Activated T-cell treated with anti-CD3 and anti-CD28 coated beads, Interleukin-2, amount 50 U/mL, for 1 hour (primary cell): ENCODE data around the gene MST1R.

ENCODE experiments used
- DNase-seq: peaks from one replicate; pipeline ENCODE4 v3.0.0-alpha.2; 2020

MST1R gene

DNA sequence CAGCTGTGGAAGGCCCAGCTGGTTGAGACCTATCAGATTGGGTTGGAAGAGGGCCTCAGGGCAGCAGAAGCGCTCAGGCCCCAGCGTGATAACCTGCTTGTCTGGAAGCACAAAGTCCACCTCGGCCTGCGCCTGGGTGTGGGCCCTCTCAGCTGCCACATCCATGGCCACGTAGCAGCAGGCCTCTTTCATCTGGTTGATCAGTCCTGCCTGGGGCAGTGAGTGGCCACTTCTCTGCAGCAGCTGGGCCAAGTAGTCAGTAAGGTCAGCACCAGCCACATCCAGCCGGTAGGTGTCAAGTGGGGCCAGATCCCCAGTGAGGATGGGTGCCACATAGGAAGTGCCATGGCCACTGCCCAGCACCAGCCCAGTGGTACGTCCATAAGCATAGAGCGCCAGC lies 30.1 kb downstream of the MST1R start:
- no peak for DNase-seq

DNA sequence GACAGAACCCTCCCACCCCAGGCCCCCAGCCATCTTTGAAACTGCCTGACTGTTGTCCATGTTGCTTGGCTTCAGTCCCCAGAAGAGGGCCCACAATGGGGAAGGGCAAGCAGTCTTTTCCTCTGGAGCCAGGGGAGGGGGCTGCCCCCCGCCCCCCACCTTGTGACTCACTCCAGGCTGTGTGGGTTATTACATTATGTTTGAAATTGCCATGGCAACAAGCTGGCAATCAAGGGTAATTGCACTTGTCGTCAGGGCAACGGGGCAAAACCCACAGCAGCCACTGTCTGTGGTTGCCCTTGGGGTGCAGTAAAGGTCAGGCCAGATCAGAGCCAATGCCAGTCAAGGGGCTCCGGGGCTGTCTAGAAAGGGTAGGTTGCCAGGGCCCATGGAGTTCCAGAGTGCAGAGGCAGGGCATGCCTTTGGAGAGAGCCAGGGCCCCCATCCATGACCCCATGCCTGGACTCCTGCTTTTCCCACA lies 30.8 kb downstream of the MST1R start:
- peak; percentile 45 for DNase-seq

DNA sequence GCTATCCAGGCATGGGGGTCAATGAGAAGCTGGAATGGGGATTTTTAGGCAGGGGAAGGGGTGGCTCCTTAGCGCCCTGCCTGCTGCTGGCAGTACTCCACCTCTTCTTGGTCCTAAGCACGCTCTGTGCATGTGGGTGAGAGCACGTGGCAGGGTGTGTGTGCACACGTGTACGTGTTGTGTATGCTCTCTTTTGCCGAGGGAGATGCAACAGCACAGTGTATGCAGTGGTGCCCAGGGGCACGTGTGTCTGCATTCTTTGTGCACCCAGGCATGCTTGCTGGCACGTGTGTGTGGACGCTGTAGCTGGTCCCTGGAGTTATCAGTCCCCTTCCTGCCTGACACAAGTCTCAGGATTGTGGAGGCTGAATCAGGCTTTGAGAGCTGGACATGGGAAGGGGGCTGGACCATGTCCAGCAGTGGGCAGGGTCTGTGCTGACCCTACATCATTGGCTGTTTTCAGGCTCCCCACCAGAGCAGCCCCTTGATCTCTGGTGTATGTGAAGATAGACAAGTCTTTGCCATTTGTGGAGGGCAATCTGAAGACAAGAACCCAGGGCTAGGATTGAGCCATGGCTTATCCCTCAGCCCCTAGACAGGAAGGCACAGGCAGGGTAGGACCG lies 32.0 kb downstream of the MST1R start:
- DNase-seq, result no peak

DNA sequence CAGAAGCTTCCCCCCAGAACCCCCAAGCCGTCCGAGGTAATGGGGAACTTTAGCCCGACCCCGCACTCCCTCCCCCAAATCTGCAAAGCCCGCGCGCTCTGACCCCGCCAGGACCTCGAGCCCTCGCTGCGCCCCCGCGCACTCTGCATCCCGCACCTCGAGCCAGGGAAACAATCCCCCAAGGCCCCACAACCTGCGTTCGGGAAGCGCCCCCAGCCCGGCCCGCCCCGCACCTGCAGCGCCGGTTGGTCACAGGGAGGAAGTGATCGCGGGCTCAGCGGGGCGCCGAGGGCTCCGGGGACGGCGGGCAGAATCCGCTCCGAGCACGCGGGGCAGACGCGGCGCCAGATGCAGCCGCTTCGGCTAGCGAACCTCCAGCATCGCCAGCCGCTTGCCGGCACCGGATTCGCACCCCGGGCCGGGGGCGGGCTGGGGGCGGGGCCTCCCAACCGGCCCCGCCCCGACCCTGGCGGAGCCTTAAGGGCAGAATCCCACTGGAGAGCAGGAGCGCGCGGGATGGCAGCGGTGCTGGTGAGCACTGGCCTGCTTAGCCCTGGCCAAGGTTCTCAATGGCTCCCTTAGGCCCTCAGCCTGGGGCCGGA lies 34.0 kb downstream of the MST1R start, which contains the start of gene CAMKV:
Gene CAMKV (minus strand): TSS at position 382 of the 602 bp plus-strand sequence. CDS start 7,518 bp downstream, outside the sequence.
- peak; percentile 29 for DNase-seq

DNA sequence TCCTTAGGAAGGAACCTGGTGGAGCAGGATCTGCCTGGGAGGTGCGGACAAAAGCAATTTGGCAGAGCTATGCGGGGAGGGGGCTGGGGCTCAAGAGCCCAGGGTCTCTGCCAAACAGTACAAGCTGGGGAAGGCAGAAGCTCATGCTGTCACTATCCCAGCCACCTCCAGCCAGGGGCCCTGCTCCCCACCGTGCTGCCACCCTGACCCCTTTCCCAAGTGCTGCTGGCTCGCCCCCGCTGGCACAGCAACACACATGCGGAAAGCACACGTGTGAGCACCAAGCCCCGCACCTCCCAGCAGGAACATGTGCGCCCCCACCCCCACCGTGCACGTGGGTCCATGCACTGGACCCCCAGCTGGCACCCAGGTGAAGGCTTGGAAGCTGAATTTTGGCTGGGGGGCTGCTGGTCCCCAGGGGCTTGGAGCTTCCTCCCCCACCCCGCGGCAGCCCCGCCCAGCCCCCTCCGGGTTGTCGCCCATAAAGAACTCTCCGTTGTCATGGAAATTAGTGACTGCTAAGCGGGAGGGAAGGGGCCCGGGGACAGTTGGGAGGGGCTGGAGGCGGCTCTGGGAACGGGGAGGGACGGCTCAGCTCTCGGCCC lies 34.7 kb downstream of the MST1R start:
- no peak for DNase-seq

DNA sequence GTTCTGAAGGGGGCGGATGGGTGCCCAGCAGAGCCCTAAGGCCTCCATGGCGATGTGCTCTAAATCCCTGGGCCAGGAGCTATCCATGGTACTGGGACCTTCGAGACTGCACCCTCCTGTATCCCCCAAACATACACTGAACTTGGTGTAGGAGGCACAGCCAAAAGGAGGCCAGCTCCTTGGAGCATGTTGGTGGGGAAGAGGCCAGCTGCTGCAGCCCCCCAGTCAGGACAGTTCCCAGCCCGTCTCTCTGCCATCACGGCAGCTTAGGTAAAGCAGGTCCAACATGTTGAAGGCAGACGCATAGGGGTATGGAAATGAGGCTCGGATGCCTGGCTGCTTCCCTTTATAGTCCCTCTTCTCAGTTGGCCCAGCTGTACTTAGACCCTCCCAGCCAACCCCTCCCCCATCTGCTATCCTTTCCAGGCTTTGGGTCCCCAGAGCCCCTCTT lies 35.8 kb downstream of the MST1R start:
- no peak for DNase-seq

DNA sequence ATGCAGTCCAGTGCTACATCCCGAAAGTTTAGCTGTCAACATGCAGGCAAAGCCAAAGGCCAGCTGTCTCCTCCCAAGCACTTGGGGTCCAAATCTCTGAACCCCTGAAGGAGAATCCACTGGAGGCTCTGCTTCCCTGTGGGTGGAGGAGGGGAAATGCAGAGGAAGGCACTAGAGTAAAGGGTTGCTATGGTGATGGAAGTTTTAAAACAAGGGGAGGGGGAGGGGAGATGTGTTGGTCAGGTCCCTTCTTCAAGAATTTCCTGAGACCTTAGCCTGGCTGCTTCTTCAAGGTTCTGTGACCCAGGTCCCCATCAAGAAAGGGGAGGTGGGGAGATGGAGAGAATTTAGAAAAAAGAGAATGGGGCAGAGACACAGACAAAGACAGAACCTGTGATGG lies 36.3 kb downstream of the MST1R start:
- DNase-seq, result no peak

DNA sequence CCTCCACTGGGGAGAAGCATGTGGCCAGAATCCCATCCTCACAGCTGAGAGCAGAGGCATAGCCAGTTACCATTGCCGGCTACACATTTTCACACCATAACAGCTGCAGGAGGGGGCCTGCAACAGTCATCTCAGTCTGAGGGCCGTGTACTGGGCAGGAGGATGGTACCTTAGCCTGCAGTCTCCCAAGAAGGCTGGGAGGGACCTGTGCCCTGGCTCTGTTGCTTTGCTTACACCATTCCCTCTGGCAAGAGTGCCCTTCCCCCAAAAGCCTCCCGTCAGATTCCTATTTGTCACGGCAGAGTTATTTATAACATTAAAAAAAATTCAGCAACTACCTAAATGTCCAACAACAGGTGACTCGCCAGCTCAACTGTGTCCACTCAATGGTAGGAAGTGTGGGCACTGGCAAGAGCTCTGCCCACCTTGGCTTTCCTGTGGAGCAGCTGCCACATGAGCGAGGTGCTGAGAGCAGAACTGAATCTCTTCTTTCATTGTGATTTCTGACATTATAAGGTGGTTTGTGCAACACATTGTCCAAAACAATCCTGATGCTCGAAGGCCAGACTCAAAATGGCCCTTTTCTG lies 38.4 kb downstream of the MST1R start:
- DNase-seq, result no peak

DNA sequence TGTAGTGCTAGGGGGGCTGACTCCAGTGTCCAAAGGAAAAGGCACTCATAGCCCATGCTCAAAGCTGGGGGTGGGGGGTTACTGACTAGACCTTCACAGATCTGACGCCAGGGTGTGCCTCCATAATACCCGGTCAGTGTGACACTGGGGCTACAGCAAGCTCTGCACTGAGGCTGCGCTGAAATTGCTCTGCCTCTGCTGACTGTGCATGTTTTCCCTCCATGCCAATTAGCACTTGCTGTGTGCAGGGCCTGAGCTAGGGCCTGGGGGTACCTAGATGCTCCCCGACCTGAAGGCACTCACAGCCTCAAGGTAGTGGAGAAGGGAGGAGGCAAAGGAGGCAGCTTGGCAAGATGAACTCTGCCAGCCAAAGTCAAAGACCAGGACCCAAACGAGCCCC lies 39.2 kb downstream of the MST1R start:
- DNase-seq, result no peak

DNA sequence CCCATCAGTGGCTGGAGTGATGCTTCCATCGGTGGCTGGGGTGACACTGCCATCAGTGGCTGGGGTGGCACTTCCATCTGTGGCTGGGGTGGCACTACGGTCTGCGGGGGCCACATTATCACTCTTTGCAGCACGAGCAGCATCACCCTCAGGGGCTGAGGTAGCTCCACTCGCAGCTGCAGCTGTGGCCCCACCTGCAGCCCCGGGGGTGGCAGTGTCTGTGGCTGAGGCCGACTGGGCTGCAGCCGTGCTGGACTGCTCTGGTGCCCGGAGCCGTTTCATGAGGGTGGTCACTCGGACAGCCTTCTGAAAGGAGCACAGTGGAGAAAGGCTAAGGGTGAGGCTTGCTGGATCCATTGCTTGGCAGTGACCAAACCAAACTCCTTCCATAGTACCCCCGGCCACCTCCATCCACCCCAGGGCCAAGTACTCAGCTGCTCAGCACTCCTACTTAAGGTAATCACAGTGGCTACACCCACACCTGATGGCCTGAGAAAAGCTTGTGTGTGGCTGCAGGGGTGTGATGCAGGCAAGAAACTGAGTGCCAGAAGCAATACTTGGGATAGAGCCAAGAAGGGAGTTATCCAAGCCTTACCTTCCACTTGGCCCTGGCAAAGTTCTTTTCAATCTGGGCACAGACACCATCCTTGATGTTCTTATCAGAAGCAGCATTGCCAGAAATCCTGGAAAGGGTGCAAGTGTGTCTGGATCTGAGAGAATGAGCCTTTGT lies 43.9 kb downstream of the MST1R start:
- DNase-seq, result no peak

DNA sequence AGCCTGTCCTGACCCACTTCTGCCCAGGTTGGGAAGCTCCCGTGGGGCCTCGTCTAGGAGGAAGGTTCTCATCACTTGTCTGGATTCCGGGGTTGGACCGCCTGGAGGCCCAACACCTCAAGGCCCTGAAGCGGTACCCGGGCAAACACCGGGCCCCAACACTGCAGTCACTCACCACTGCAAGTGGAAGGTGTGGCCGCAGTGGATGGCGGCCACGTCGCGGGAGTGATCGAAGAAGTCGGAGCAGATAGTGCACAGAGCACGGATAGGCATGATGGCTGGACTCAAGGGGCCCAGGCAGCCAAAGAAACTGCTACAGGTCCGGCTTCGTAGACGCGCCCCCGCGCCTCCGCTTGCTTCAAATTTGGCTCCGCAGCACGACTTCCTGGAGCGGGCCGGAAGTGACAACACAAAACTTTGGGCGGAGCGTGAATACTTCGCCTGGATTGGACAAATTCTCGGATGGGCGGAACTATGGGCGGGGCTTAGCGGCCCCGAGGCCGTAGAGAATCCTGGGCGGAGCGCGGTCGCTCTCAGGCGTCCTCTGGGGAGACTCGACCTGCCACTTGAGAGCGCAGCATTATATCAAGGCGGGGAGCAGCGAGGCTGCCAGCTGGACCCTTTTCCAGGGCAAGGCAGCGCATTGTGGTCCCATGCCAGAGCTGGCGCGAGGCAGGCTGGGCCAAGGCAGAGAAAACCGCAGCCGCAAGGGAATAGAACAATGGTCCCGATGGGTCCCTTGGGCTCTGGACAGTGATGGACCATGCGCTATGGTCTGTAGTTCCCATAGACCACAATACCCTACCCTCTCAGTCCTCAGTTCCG lies 47.3 kb downstream of the MST1R start, which contains the start of gene TRAIP:
Gene TRAIP (minus strand): TSS at position 384 of the 825 bp plus-strand sequence. CDS start 111 bp downstream, at position 273.
- DNase-seq, result peak; percentile 96

DNA sequence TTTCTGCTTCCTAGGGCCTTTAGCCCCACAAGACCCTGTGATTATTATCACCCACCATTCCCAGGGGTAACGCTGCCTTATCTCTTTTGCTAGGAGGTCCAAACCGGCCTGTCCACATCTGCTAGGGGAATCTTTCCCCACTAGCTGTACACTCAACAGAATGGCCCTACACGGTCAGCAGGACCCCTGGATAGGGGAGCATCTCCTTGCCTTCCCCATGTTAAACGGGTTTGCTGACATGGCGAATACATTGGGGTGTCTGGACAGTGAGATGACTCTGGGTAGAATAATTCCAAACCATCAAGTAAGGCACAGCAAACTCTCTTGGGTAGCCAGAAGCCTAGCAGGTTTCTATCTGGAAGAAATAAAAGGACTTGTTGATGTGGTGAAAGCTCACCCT lies 48.0 kb downstream of the MST1R start:
- DNase-seq, result no peak

DNA sequence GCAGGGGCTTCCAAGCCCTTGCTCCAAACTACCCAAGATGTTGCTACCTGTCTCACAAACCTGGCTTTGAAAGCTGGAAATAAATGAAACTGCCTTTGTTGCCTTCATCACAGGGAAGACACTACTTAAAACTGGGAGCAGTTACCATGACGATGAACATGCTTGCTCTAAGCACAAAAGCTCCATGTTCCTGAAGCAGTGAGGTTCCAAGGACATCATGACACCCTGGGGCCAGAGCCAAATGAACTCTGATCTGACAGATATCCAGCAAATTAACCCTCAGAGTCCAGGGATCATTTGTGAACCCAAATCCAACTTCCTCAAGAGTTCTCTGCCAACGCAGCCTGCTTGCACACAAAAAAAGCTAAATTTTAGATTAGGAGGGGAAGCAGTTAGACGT lies 58.0 kb downstream of the MST1R start:
- no peak for DNase-seq

DNA sequence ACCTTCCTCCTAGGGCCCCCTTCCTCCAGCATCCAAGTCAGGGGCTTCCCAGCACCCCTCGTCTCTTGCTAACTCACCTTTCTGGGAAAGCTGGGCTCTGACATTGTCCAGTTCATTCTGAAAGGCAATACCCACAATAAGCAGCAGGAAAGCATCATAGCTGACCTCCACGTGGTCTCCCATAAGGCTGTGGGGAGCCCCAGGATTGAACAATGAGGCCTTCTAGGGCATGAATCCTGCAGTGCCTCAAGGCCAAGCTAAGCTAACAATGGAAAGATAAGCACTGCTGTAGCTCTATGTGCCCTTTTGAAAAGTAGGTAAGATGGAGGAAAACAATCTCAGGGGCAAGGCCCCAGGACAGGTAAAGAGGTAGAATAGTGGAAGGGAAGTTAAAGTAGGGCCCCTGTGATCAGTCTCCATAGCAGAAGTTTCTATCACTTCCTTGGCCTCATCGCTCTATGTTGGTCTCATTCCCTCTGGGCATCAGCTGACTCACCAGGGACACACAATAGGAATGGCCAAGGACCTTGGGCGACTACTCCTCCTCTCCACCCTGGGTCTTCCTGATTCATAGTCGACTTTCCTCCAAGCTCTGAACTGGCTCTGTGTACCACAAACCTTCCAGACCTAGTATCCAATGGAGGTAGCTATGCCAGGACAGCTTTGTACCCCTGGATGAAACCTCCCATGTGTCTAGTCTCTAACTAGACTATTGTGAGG lies 59.0 kb downstream of the MST1R start:
- no peak for DNase-seq

DNA sequence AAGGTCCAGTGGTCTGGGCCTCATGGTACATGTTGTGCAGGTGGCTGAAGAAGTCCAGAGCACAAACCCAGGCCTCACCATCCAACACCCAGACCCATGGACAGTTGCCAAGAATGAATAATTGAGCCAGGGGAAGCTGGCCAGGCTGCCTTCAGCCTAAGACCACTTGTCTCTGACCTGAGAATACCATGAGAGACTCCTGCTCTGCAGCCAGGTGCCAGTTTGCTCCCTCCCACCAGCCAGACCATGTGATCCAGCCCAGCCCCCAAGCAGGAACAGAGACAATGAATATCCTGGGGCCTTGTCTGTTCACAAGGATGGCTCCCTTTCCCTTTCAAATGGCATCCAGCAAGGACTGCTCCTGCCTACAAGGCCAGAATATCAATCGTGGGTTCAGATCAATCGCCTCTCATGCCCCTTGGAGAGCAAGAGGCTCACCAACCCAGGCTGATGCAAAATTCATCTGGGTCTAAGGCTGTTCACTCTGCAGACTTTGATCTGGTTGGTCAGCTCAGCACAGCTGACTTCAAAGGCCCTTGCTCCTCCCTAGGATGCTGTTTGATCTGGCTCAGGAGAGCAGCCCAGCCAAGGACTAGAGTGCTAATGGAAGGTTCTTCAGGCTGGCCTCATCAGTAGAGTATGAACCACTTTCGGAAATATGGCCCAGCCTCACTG lies 60.7 kb downstream of the MST1R start:
- no peak for DNase-seq

DNA sequence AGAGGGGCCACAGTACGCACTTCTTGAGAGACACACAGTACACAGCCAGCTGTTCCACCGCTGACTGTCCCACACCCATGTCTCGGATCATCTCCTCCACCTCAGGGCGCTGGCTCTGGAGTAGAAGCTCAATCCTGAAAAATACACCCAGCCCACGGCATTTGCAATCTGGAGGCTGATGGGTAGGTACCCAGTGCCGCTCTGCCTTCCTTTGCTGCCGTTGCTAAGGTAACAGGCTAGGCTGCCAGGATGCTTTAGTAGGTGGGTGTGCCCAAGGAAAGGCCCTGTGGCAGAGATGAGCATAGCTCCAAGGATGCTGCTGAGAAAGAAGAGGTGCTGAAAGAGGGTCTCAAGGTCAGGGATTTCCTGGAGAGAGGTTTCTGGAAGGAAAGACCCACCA lies 61.9 kb downstream of the MST1R start:
- DNase-seq, result no peak

DNA sequence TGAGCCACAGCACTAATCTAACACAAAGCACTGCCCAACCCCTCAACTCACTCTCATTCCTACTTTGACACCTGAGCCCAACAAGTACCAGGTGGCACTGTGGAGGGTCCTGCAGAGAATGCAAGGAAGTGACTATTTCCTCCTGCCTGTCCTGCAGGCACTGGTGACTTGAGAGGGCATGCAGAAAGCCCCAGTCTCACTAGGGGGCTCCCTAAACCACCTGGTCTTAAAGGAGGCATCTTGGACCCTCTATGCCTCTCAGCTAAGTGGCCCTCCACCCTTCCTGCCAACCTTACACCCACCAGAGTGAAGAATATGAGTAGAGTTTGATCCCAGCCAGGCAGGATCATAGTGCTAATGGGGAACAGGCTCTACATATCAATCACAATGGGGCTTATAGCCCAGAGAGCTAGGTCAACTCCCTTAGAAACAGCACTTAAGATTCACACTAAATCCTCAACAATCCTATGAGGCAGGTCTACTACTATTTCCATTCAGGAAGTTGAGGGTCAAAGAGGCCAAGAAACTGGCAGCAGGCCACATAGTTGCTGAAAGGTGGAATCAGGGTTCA lies 62.5 kb downstream of the MST1R start:
- no peak for DNase-seq

DNA sequence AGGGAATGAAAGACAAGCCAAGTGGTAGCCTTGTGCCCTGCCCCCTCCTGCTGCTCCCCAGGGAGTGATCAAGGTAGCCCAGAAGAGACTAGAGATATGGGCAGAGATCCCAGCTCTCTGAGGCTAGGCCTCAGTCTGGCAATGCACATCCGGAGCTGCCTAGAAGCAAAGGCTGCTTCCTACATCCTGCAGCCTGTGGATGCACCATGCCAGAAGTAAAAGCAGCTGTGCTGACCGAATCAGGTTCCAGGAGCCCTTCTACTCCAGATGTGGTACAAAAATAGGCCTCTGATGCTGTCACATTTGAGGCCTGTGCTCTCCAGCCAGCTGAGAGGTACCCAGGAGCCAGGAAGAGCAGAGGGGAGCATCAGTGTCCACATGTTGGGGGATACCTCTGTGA lies 63.3 kb downstream of the MST1R start:
- DNase-seq, result no peak

DNA sequence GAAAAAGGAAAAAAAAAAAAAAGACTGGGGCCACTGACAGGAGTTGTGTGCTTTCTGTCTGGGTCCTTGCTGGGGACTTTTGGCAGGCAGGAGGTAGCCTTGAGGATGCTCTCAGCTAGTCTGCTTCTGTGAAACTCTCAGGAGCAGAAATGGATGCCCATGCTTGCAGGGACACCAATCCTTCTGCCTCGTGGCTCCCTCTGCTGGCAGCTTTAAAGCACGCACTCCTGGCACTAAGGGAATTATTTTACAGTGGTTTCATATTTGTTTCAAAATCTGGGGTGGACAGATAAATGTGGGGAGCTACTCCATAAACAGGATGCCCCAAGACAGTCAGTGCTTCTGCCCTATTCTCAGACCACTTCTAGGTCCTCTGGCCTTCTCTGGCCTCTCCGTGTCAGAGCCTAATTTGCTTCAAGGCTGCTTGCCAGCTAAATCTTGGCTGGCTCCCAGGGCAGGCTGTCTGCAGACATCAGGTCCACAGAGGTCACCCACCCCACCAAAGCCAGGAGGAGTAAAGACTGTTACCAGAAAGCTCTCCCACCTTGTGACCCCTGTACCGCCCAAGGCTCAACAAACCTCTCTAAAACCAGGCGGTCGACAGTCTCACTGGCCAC lies 64.4 kb downstream of the MST1R start:
- DNase-seq, result peak; percentile 80
